Hippocampal formation (tissue), 2 donors: Measurements from ENCODE around the gene STK31.
"Not testable (repeated sequence)": the region's sequence is repeated elsewhere in the genome, so short reads cannot be mapped to it uniquely, and the experiment has no call there.

Experiments used
- DNase-seq, 2 donors: peaks; one replicate each; lab custom pipeline; 2025; lab: John Stamatoyannopoulos, UW

Gene STK31

GRCh38 chr7:23788843-23789242 lies 78.8 kb downstream of the STK31 start:
- DNase-seq, result no peak

- DNase-seq, result no peak
These were observed 81.7 kb downstream of the STK31 start for GRCh38 chr7:23791721-23792120.

- no peak for DNase-seq
These were observed 92.8 kb downstream of the STK31 start for GRCh38 chr7:23802720-23803397.

- DNase-seq, result no peak
These were observed 94.7 kb downstream of the STK31 start for GRCh38 chr7:23804707-23805106.

GRCh38 chr7:23808421-23808820 lies 98.4 kb downstream of the STK31 start:
- no peak for DNase-seq

- DNase-seq, result no peak
These were observed 100.1 kb downstream of the STK31 start for GRCh38 chr7:23810099-23810498.

GRCh38 chr7:23811540-23811939 lies 101.5 kb downstream of the STK31 start:
- DNase-seq, result no peak

- not testable (repeated sequence) for DNase-seq
These were observed 118.1 kb downstream of the STK31 start for GRCh38 chr7:23828125-23828524.

- not testable (repeated sequence) for DNase-seq
These were observed 122.7 kb downstream of the STK31 start for GRCh38 chr7:23832733-23833132.

- DNase-seq, result no peak
These were observed 123.4 kb downstream of the STK31 start for GRCh38 chr7:23833405-23833804.

- DNase-seq, result not testable (repeated sequence)
These were observed 134.8 kb downstream of the STK31 start for GRCh38 chr7:23844837-23845236.

- DNase-seq, result no peak
These were observed 142.1 kb downstream of the STK31 start for GRCh38 chr7:23852135-23852534.

- no peak for DNase-seq
These were observed 143.0 kb downstream of the STK31 start for GRCh38 chr7:23852988-23853387.

GRCh38 chr7:23863209-23863787 lies 153.3 kb downstream of the STK31 start:
- peak in 1 of 2 donors; percentile 1 for DNase-seq

- DNase-seq, result no peak
These were observed 155.0 kb downstream of the STK31 start for GRCh38 chr7:23864973-23865372.

GRCh38 chr7:23873306-23873705 lies 163.3 kb downstream of the STK31 start:
- no peak for DNase-seq

GRCh38 chr7:23876526-23876925 lies 166.5 kb downstream of the STK31 start:
- not testable (repeated sequence) for DNase-seq
